Heart right ventricle (tissue), 16 donors: ENCODE measurements around the gene MAST2. TPM values are rescaled to one million over a fixed set of nuclear protein-coding genes. Genes with fewer than 3 reads are reported as not detected.
"Not testable (repeated sequence)": the region's sequence is repeated elsewhere in the genome, so short reads cannot be mapped to it uniquely, and the experiment has no call there.

Experiments
- ATAC-seq, 8 donors: fragments of 200-7000 bp; cut with Tn5 transposase; one replicate each; pipeline ENCODE4 v1.9.1; 2020; ENCODE audit warnings: mild to moderate bottlenecking in 8 of 8, moderate library complexity in 8 of 8, moderate number of reproducible peaks in 1 of 8
- DNase-seq, 2 donors: peaks; one replicate each; pipeline ENCODE4 v3.0.0-alpha.2; 2020
- H3K27ac ChIP-seq, 10 donors: fragments of 200-600 bp; sonication (generic) in 2 of 10; one replicate each; pipeline versions ENCODE4 v1.5.0 to v1.8.0; 2020 to 2022; ENCODE audit warnings: mild to moderate bottlenecking in 3 of 10
- H3K27me3 ChIP-seq, 7 donors: fragments of 200-600 bp; one replicate each; pipeline ENCODE4 v1.8.0; 2021 to 2022; ENCODE audit warnings: mild to moderate bottlenecking in 2 of 7
- H3K36me3 ChIP-seq, 9 donors: fragments of 200-600 bp; sonication (generic) in 1 of 9; one replicate each; pipeline versions ENCODE4 v1.5.0 to v1.8.0; 2020 to 2022; ENCODE audit warnings: mild to moderate bottlenecking in 2 of 9
- H3K4me1 ChIP-seq, 9 donors: fragments of 200-600 bp; sonication (generic) in 1 of 9; one replicate each; pipeline versions ENCODE4 v1.5.0 to v1.8.0; 2020 to 2022; ENCODE audit warnings: mild to moderate bottlenecking in 4 of 9
- H3K4me3 ChIP-seq, 10 donors: fragments of 200-600 bp; sonication (generic) in 2 of 10; one replicate each; pipeline versions ENCODE4 v1.5.0 to v1.8.0; 2020 to 2022; ENCODE audit warnings: mild to moderate bottlenecking in 7 of 10, moderate library complexity in 2 of 10
- H3K9me3 ChIP-seq, 11 donors: fragments of 200-600 bp in 10 of 11; sonication (generic) in 2 of 11; one replicate each; pipeline versions ENCODE4 v1.5.0 to v1.8.0; 2013 to 2022; ENCODE audit warnings: mild to moderate bottlenecking in 2 of 11, control low read depth in 1 of 11, moderate library complexity in 1 of 11
- WGBS, 2 donors: extraction: QIAGEN DNeasy Blood & Tissue Kit; methylation state at CpG; one replicate each; pipeline ENCODE4 v1.1.7; 2013; ENCODE audit warnings: inconsistent platforms in 1 of 2; 5-methylcytosine and 5-hydroxymethylcytosine counted together
- intact Hi-C, 10 donors: fragments of 100-400 bp; cut with DNase I; formaldehyde crosslinking; loops; one replicate each; pipeline versions ENCODE4 v1.11.1 to v1.14.2; 2022
- polyA plus RNA-seq, 2 donors: library from polyadenylated mRNA; stranded (reverse); fragments of 200-250 nt; gene quantifications; one replicate each; pipeline ENCODE4 v1.2.3, GENCODE V29; 2013
- total RNA-seq, 10 donors: library from RNA; stranded (reverse); fragmentation: NEBNext Ultra II Directional in 3 of 10; extraction: Animal tissue kit (Norgen Biotek cat#: 25700) in 3 of 10; gene quantifications; one replicate each; pipeline versions ENCODE4 v1.2.1 to v1.2.4, GENCODE V29; 2021 to 2023
- TF ChIP-seq, protein P1 (sequence below), 9 donors: fragments of 200-600 bp; sonication (generic) in 2 of 9; IDR thresholded peaks; one replicate each; pipeline versions ENCODE4 v1.5.0 to v1.8.0; 2021 to 2022; ENCODE audit warnings: antibody characterized with exemption in 9 of 9, mild to moderate bottlenecking in 5 of 9, moderate library complexity in 1 of 9
- donor health status: Arrhythmogenic right ventricular cardiomyopathy.
- donor health status: ischemic (EF 13 %, LVEDD 7.1; RV severe dilation, severe dysfunction).
- donor health status: healthy with polysubstance abuse.
- donor health status: DM: no; HTN: yes; CAD: no.
- donor health status: DM: no; HTN: no; CAD: no.
- donor health status: ischemic (EF 25% LVEDD 6.9; RV normal size, moderate dysfunction).
- donor health status: ischemic (EF 25% LVEDD 5.7; RV mildly dilated, moderate dysfunction).
- donor health status: healthy.
- donor health status: DM: yes; HTN: yes; CAD: no.
- donor health status: Ischemic cardiomyopathy.
- donor health status: ischemic (EF 35%, LVEDD 5.7; RV mildly dilated, moderate dysfunction).
- donor health status: nonischemic (EF 11% LVEDD 7.7; RV severe dilation, severe dysfunction).
- donor health status: DM: yes; HTN: yes; CAD: no.
- donor health status: PGD.
- donor health status: ischemic (EF 29% LVEDD 5.4; RV normal size, mild dysfunction).
- donor health status: nonischemic (EF 23%, LVEDD 6.1; RV moderate dilation, normal function).

The MAST2 gene
- total and polyA plus RNA-seq, 12 donors, result 66.4 to 129 (median 83.2) TPM

GRCh38 chr1:45828841-45829240, 25.4 kb downstream of the MAST2 start:
- ATAC-seq (no peak), DNase-seq (no peak)
- intact Hi-C loops, result no loop called here
- Histone ChIP-seq H3K4me3 (no peak overlapping the region), H3K27ac (no peak overlapping the region), H3K36me3 (peaks cover 0 to 76% (median 11%) of the 10 kb centered on the region in 9 donors), H3K9me3 (no peaks in the 10 kb centered on the region), H3K4me1 (no peaks in the 10 kb centered on the region), H3K27me3 (no peaks in the 10 kb centered on the region)
- 97 to 100% methylated on average over 1 of the region's 1 CpG for WGBS, 2 donors
- TF ChIP-seq, protein P1, sequence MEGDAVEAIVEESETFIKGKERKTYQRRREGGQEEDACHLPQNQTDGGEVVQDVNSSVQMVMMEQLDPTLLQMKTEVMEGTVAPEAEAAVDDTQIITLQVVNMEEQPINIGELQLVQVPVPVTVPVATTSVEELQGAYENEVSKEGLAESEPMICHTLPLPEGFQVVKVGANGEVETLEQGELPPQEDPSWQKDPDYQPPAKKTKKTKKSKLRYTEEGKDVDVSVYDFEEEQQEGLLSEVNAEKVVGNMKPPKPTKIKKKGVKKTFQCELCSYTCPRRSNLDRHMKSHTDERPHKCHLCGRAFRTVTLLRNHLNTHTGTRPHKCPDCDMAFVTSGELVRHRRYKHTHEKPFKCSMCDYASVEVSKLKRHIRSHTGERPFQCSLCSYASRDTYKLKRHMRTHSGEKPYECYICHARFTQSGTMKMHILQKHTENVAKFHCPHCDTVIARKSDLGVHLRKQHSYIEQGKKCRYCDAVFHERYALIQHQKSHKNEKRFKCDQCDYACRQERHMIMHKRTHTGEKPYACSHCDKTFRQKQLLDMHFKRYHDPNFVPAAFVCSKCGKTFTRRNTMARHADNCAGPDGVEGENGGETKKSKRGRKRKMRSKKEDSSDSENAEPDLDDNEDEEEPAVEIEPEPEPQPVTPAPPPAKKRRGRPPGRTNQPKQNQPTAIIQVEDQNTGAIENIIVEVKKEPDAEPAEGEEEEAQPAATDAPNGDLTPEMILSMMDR (IDR thresholded peaks at IDR 0.05), result no peak

GRCh38 chr1:45833361-45833760, 29.9 kb downstream of the MAST2 start:
- Histone ChIP-seq H3K9me3 (no peaks in the 10 kb centered on the region), H3K4me3 (no peak overlapping the region), H3K4me1 (no peaks in the 10 kb centered on the region), H3K27me3 (no peaks in the 10 kb centered on the region), H3K36me3 (peaks cover 0 to 47% (median 0%) of the 10 kb centered on the region in 9 donors), H3K27ac (no peak overlapping the region)
- intact Hi-C loops, result no loop called here
- WGBS, 2 donors, result 87 to 90% methylated on average over 2 of the region's 2 CpGs
- DNase-seq (no peak), ATAC-seq (no peak)
- TF ChIP-seq, protein P1 (IDR thresholded peaks at IDR 0.05), result no peak

- Histone ChIP-seq H3K4me1 (no peaks in the 10 kb centered on the region), H3K9me3 (no peaks in the 10 kb centered on the region), H3K27me3 (no peaks in the 10 kb centered on the region), H3K27ac (no peak overlapping the region), H3K36me3 (peaks cover 0 to 38% (median 0%) of the 10 kb centered on the region in 9 donors), H3K4me3 (no peak overlapping the region)
- TF ChIP-seq, protein P1 (IDR thresholded peaks at IDR 0.05), result no peak
- intact Hi-C loops, result no loop called here
- ATAC-seq (no peak), DNase-seq (no peak)
- 96 to 97% methylated on average over 1 of the region's 1 CpG for WGBS, 2 donors
Measured at GRCh38 chr1:45834689-45835088, 31.3 kb downstream of the MAST2 start.

DNA sequence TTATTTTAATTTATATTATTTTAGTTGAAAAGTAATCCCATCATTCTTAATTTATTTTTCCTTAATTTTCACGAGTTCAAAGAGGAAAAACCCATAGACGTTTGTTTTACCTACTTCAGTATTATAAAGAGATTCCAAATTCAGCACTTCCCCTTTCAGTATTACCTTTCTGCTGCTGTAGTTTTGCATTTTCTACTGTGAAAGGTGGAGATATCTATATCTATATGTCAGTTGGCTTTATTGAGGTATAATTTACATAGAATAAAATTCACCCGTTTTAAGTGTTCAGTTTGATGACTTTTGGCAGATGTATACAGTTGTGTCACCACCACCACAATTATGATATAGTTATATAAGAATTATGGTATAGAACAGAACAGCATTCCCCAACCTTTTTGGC, 33.0 kb downstream of the MAST2 start:
- ATAC-seq (no peak), DNase-seq (no peak)
- H3K9me3 ChIP-seq, result no peaks in the 10 kb centered on the region
- H3K36me3 ChIP-seq, result peaks cover 0 to 23% (median 0%) of the 10 kb centered on the region in 9 donors
- peaks cover 0 to 10% (median 0%) of the 10 kb centered on the region in 9 donors for H3K4me1 ChIP-seq
- H3K27ac ChIP-seq, result no peak overlapping the region
- H3K4me3 ChIP-seq, result no peak overlapping the region
- 89 to 91% methylated on average over 3 of the region's 3 CpGs for WGBS, 2 donors
- H3K27me3 ChIP-seq, result no peaks in the 10 kb centered on the region
- intact Hi-C loops, result no loop called here
- TF ChIP-seq, protein P1 (IDR thresholded peaks at IDR 0.05), result no peak

DNA sequence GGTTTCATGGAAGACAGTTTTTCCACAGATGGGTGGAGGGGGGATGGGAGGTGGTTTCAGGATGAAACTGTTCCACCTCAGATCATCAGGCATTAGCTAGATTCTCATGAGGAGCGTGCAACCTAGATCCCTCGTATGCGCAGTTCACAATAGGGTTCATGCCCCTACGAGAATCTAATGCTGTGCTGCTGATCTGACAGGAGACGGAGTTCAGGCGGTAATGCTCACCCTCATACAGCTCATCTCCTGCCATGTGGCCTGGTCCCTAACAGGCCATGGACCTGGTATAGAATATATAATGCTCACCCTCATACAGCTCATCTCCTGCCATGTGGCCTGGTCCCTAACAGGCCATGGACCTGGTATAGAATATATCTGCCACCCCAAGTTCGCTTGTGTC, 33.4 kb downstream of the MAST2 start:
- intact Hi-C loops, H3K27me3 ChIP-seq: not testable (repeated sequence)
- WGBS, 2 donors, result 96 to 97% methylated on average over 7 of the region's 7 CpGs

GRCh38 chr1:45838322-45838721, 34.9 kb downstream of the MAST2 start:
- ATAC-seq, intact Hi-C loops, H3K27ac ChIP-seq, DNase-seq, H3K36me3 ChIP-seq, H3K27me3 ChIP-seq, H3K4me3 ChIP-seq, H3K9me3 ChIP-seq: not testable (repeated sequence)
- 98 to 99% methylated on average over 4 of the region's 4 CpGs for WGBS, 2 donors
- peaks cover 0 to 10% (median 4%) of the 10 kb centered on the region in 9 donors for H3K4me1 ChIP-seq

More for the DNA sequence above, 33.4 kb downstream of the MAST2 start:
- H3K9me3 ChIP-seq, H3K27ac ChIP-seq, H3K4me3 ChIP-seq, ATAC-seq, DNase-seq: not testable (repeated sequence)
- H3K4me1 ChIP-seq, result peaks cover 0 to 10% (median 0%) of the 10 kb centered on the region in 9 donors
- peaks cover 0 to 19% (median 0%) of the 10 kb centered on the region in 9 donors for H3K36me3 ChIP-seq
